Memory B cell (primary cell): ENCODE results near the gene VMAC.
"Not testable (repeated sequence)": the region's sequence is repeated elsewhere in the genome, so short reads cannot be mapped to it uniquely, and the experiment has no call there.

Experiments used
- ATAC-seq: fragments of 150-1000 bp; cut with Tn5 transposase; 2 replicates; pipeline ENCODE4 v1.10.0; 2021; ENCODE audit warnings: low read depth, mild to moderate bottlenecking, moderate library complexity
- DNase-seq, 2 donors: peaks; one replicate each; pipeline ENCODE4 v3.0.0; 2022; ENCODE audit warnings: low spot score in 2 of 2
- H3K27ac Mint-ChIP-seq: one replicate; pipeline ENCODE4 v1.8.0; 2022; ENCODE audit warnings: mild to moderate bottlenecking, moderate library complexity, mixed read lengths
- H3K27me3 Mint-ChIP-seq: one replicate; pipeline ENCODE4 v1.8.0; 2022; ENCODE audit warnings: mixed read lengths
- H3K36me3 Mint-ChIP-seq: one replicate; pipeline ENCODE4 v1.8.0; 2022; ENCODE audit warnings: mild to moderate bottlenecking, mixed read lengths
- H3K4me1 Mint-ChIP-seq: one replicate; pipeline ENCODE4 v1.8.0; 2022; ENCODE audit warnings: mixed read lengths
- H3K4me3 Mint-ChIP-seq: one replicate; pipeline ENCODE4 v1.8.0; 2022; ENCODE audit warnings: mild to moderate bottlenecking, moderate library complexity, mixed read lengths
- H3K9me3 Mint-ChIP-seq: one replicate; pipeline ENCODE4 v1.8.0; 2022; ENCODE audit warnings: mixed read lengths

Gene VMAC, protein sequence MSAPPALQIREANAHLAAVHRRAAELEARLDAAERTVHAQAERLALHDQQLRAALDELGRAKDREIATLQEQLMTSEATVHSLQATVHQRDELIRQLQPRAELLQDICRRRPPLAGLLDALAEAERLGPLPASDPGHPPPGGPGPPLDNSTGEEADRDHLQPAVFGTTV

DNA sequence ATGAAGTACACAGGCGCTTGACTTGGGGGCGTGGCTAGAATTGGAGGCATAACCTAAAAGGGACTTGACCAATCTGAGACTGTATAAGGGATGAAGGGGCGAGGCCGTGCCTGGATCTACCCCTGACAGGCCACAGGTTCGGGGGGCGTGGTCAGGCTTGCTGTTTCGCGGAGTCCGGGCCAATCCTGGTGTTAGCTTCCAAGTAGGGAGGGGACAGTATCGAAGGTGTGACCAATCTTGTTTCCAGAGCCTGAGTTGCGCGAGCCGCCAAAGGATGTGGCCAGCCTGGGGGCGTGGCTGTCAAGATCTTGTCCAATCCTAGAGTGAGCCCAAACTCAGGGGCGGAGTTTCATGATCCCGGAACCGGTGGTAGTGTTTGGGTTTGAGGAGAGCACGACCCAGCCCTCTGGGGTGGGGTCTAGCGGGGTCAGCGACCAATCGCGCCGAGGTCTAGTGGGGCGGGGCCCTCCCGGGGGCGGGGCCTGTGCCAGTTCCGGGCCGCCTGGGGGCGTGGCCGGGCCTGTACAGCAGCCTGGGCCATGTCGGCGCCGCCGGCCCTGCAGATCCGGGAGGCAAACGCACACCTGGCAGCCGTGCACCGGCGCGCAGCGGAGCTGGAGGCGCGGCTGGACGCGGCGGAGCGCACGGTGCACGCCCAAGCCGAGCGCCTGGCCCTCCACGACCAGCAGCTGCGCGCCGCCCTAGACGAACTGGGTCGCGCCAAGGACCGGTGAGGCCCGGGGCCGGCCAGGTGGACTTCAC is at the start of gene VMAC:
Gene VMAC, plus strand, starts transcription at position 521 of the 762 bp plus-strand sequence. Its CDS starts 19 bp downstream, at position 540.
- ATAC-seq, result peak; percentile 71
- peak; percentile 98 to 100 for DNase-seq
- Mint-ChIP-seq H3K4me3 (peak within 1 kb of the TSS; percentile 97), H3K9me3 (no peaks in the 10 kb centered on the region), H3K27ac (peak within 1 kb of the TSS; percentile 97), H3K4me1 (peaks cover 25% of the 10 kb centered on the region), H3K36me3 (peaks cover 10% of the 10 kb centered on the region), H3K27me3 (no peaks in the 10 kb centered on the region)

DNA sequence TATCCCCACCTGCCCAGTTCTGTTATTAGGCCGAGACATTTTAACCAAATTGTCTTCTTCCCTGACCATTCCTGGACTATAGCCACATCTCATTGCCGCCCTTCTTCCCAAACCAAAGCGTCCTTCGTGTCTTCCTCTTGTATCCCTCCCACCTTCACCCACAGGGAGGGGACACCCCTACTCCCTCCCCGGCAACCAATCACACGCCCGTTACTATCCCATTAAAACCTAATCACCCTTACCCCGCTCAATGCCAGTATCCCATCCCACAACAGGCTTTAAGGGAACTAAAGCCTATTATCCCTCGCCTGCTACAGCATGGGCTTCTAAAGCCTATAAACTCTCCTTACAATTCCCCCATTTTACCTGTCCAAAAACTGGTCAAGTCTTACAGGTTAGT is 49.5 kb upstream of the VMAC start:
- not testable (repeated sequence) for H3K27me3 Mint-ChIP-seq, H3K27ac Mint-ChIP-seq, ATAC-seq, DNase-seq, H3K9me3 Mint-ChIP-seq, H3K4me1 Mint-ChIP-seq, H3K36me3 Mint-ChIP-seq, H3K4me3 Mint-ChIP-seq

DNA sequence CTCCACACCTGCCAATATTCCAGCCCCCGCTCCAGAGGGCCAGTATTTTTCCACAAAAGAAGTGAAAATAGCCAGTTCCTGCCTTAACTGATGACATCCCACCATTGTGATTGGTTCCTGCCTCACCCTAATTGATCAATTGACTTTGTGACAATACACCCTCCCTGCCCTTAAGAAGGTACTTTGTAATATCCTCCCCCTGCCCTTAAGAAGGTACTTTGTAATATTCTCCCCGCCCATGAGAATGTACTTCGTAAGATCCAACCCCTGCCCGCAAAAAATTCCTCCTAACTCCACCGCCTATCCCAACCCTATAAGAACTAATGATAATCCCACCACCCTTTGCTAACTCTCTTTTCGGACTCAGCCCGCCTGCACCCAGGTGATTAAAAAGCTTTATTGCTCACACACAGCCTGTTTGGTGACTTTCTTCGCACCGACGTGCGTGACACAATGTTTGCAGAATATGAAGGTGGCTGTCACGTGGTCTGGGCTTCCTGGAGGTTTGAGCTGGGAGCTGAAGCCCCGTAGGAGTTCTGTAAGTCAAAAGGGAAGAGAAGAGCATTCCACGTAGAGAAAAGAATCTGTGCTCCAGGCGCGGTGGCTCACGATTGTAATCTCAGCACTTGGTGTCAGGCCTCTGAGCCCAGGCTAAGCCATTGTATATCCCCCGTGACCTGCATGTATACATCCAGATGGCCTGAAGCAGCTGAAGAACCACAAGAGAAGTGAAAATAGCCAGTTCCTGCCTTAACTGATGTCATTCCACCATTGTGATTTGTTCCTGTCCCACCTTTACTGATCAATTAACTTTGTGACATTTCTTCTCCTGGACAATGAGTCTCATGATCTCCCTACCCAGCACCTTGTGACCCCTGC is 47.2 kb upstream of the VMAC start:
- Mint-ChIP-seq H3K36me3 (no peaks in the 10 kb centered on the region), H3K4me1 (no peaks in the 10 kb centered on the region), H3K4me3 (no peak overlapping the region), H3K27me3 (peaks cover 5% of the 10 kb centered on the region), H3K9me3 (peaks cover 5% of the 10 kb centered on the region), H3K27ac (no peak overlapping the region)
- no peak for ATAC-seq
- DNase-seq, result no peak

DNA sequence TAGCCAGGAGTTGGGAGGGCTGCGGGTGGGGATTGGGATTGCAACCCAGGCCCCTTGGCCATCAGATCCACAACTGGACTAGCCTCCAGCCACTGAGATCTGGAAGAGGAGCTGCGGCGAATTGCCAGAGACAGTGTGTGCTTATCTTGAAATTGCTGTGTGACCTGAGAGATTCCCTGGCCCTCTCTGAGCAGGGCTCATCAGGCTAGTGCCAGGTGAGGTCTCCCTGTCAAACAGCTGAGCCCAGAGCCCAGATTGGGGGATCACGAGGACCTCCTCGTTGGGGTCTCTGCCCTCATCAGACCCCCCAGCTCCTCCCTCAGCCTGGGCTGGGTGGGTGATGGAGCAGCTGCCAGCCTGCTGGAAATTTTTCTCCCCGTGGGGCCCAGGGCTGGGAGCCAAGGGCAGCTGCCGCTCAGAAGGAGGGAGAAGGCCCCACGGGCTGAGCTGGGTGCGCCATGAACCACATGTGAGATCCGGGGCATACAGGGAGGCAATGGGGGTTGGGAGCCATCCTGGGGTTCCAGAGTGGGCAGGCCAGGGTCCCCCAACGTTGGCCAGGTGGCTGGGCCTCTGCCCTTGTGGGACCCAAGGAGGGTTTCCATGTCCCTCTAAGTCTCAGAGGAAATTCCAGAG is 41.5 kb upstream of the VMAC start:
- Mint-ChIP-seq H3K36me3 (no peaks in the 10 kb centered on the region), H3K9me3 (no peaks in the 10 kb centered on the region)

DNA sequence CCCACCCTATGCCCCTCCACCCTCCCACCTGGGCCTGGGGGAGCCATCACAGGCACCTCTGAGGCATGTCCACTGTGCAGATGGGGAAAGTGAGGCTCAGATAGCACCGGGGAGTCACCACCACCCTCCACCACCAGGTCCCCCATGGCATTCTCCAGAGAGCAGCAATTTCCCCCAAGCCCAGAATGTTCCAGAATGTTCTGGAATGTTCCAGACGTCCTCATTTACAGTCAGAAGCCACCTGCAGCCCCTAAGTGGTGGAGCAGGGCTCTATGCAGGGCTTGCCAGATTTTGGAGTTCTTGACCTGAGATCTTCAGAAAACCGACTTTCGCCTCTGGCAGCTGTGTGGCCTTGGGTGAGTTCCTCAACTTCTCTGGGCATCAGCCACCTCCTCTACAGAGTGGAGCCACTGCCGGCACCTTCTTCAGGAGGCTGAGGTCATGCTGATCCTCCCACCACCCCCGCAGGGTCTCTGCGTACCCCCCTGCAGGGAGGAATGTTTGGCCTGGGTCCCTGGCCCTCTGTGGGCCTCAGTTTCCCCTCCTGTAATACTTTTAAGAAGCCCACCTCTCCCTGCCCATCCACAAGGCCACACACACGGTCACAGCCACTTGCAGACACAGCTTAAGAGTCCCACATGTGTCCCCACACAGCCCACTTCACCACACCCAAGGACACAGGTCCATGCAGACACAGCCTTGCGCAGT is 40.5 kb upstream of the VMAC start:
- no peaks in the 10 kb centered on the region for H3K36me3 Mint-ChIP-seq
- no peaks in the 10 kb centered on the region for H3K9me3 Mint-ChIP-seq
- ATAC-seq (no peak), DNase-seq (no peak)
- H3K27me3 Mint-ChIP-seq, result peaks cover 17% of the 10 kb centered on the region
- H3K4me1 Mint-ChIP-seq, result no peaks in the 10 kb centered on the region
- no peak overlapping the region for H3K4me3 Mint-ChIP-seq
- no peak overlapping the region for H3K27ac Mint-ChIP-seq

More for the DNA sequence above, 41.5 kb upstream of the VMAC start:
- ATAC-seq (no peak), DNase-seq (no peak)
- no peaks in the 10 kb centered on the region for H3K4me1 Mint-ChIP-seq
- no peak overlapping the region for H3K27ac Mint-ChIP-seq
- no peak overlapping the region for H3K4me3 Mint-ChIP-seq
- H3K27me3 Mint-ChIP-seq, result peaks cover 15% of the 10 kb centered on the region

DNA sequence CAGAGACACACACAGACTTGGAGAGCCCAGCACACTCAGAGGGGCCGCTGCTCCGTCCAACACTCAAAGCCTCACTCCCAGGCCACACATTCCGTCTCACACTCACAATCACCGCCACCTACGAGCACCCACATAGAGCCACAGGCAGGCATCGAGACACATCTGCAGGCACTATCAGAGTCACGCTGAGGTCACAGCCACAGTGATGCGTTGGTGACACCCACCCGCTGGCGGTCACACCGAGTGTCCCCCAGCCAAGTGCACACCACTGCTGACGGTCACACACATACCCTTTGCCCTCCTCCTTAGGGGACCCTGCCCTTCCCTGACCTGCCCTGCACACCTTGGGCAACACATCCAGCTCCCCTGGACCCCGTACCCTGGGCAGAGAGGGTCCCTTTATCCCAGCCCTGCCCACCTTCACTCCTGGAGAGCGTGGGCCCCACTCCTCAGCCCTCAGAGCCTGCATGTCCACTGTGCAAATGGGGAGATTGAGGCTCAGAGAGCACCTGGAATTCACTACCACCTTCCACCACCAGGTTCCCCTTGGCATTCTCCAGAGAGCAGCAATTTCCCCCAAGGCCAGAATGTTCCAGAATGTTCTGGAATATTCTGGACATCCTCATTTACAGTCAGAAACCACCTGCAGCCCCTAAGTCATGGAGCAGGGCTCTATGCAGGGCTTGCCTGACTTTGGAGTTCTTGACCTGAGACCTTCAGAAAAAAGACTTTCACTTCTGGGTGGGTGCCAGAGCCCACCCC is 39.8 kb upstream of the VMAC start:
- Mint-ChIP-seq H3K36me3 (no peaks in the 10 kb centered on the region), H3K27me3 (peaks cover 17% of the 10 kb centered on the region), H3K4me3 (no peak overlapping the region), H3K27ac (no peak overlapping the region), H3K9me3 (no peaks in the 10 kb centered on the region), H3K4me1 (no peaks in the 10 kb centered on the region)
- DNase-seq, result no peak
- ATAC-seq, result no peak

DNA sequence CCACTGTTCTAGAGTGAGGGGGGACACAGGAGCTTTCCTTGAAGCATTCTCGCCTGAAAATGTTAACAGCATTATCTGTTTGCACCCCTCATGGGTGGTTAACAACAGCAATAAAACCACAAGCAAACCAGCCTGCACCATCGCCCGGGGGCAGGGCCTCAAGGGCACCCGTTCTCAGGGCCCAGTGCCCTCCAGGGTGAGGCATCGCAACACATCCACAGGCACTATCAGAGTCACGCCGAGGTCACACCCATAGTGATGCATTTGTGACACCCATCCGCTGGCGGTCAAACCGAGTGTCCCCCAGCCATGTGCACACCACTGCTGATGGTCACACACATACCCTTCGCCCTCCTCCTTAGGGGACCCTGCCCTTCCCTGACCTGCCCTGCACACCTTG is 38.9 kb upstream of the VMAC start:
- H3K4me3 Mint-ChIP-seq, result no peak overlapping the region
- no peak for ATAC-seq
- no peaks in the 10 kb centered on the region for H3K36me3 Mint-ChIP-seq
- no peaks in the 10 kb centered on the region for H3K9me3 Mint-ChIP-seq
- no peak for DNase-seq
- peaks cover 18% of the 10 kb centered on the region for H3K27me3 Mint-ChIP-seq
- H3K27ac Mint-ChIP-seq, result no peak overlapping the region
- H3K4me1 Mint-ChIP-seq, result no peaks in the 10 kb centered on the region

DNA sequence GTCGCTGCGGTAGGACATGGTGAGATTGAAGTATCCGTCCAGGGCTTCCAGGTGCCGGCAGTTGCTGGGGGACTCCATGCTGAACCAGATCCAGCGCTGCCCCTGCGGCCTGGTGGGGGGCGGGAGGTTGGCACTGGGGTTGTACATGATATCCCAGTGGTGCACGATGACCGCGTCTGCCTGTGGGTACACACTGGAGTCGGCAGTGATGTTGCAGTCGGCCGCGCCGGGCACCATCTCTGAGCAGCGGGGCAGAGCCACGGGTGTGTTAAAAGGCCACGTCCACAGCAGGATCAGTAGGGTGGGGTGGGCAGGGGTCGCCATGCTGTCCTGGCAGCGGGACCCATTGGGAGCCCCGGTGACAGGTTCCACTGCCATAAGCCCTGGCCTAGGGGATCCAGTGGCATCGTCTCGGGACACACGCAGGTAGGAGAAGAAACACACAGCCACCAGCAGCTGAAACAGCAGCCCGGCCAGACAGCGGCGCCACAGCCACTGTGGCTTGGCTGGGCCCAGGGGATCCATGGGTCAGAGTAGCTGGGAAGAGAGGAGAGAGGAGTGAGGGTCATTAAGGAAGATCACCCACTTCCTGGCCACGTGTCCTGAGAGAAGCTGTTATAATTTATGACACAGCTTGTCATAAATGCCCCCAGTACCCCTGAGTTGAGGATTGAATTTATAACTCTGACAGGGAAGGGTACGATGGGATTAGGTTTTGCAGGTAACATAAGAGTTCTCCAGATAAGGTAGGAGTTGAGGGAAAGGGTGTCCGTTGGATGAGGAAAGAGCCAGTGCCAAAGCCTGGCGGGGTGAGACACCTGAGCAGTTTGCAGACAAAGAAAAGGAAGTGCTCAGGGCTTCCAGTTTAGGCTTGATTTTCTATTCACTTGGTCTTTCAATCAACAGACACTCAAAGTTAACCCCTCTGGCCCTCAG is 37.2 kb upstream of the VMAC start:
- Mint-ChIP-seq H3K27me3 (peaks cover 18% of the 10 kb centered on the region), H3K27ac (no peak overlapping the region), H3K36me3 (no peaks in the 10 kb centered on the region), H3K4me3 (no peak overlapping the region), H3K9me3 (no peaks in the 10 kb centered on the region), H3K4me1 (no peaks in the 10 kb centered on the region)
- ATAC-seq (no peak), DNase-seq (no peak)

DNA sequence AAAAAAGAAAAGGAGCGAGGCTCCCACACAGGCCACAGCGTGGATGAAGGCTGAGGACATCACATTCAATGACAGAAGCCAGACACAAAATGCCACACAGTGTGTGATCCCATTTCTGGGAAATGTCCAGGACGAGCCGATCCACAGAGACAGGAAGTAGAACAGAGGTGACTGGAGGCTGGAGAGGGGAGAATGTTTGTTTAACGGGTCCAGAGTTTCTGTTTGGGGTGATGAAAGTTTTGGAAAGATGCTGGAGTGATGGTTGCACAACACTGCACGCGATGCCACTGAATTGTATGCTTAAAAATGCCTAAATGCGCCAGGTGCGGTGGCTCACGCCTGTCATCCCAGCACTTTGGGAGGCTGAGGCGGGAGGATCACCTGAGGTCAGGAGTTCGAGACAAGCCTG is 33.7 kb upstream of the VMAC start:
- Mint-ChIP-seq H3K4me1 (no peaks in the 10 kb centered on the region), H3K27me3 (peaks cover 11% of the 10 kb centered on the region), H3K36me3 (no peaks in the 10 kb centered on the region), H3K27ac (no peak overlapping the region), H3K9me3 (no peaks in the 10 kb centered on the region), H3K4me3 (no peak overlapping the region)
- DNase-seq, result no peak
- no peak for ATAC-seq

DNA sequence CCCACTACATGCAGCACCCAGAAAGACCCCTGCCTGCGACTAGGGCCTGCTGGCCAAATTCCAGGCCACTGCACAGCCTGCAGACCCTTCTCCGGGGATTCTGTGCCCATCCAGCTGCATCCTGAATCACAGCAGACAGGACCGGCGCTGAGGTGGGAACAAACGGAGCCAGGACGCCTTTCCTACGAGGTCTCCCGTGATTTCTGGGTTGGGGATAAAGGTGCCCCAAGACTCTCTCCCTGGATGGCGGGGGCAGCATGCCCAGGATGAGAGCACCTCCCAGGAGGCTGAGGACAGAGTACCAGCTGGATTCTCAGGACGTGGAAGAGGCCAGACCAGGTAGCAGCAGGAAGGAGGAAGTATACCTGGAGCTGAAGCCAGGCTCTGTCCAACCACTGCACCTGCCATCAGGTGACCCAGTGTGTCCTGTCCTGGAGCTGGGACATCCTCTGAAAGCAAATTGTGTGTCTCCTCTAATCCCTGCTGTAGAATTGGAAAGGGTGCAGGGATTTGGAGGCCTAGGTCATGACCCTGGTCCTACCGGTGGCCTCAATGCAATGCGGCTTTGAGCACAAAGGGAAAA is 31.0 kb upstream of the VMAC start:
- DNase-seq (no peak), ATAC-seq (no peak)
- no peaks in the 10 kb centered on the region for H3K9me3 Mint-ChIP-seq
- H3K27me3 Mint-ChIP-seq, result peaks cover 15% of the 10 kb centered on the region
- no peaks in the 10 kb centered on the region for H3K4me1 Mint-ChIP-seq
- H3K4me3 Mint-ChIP-seq, result no peak overlapping the region
- no peaks in the 10 kb centered on the region for H3K36me3 Mint-ChIP-seq
- H3K27ac Mint-ChIP-seq, result no peak overlapping the region

DNA sequence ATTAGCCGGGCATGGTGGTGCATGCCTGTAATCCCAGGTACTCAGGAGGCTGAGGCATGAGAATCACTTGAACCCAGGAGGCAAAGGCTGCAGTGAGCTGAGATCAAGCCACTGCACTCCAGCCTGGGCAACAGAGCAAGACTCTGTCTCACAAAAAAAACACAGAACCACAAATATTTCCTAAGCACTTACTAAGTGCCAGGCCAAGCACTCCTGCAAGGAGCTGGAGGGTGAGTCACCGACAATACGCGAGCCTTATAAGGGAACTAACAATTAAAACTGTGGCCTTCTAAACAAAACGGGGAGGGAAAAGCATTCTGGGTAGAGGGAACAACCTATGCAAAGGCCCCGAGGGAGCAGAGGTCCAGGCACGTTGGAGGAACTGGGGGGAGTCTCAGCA is 30.2 kb upstream of the VMAC start:
- H3K36me3 Mint-ChIP-seq, H3K4me3 Mint-ChIP-seq, H3K9me3 Mint-ChIP-seq, ATAC-seq, DNase-seq, H3K4me1 Mint-ChIP-seq: not testable (repeated sequence)
- Mint-ChIP-seq H3K27ac (peak overlapping the region; percentile 76), H3K27me3 (peaks cover 15% of the 10 kb centered on the region)

DNA sequence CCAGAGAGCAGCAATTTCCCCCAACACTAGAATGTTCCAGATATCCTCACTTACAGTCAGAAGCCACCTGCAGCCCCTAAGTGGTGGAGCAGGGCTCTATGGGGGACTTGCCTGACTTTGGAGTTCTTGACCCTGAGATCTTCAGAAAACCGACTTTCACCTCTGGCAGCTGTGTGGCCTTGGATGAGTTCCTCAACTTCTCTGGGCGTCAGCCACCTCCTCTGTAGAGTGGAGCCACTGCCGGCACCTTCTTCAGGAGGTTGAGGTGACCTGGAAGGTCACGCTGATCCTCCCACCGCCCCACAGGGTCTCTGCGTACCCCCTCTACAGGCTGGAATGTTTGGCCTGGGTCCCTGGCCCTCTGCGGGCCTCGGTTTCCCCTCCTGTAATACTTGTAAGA is 27.2 kb upstream of the VMAC start:
- Mint-ChIP-seq H3K4me3 (no peak overlapping the region), H3K36me3 (no peaks in the 10 kb centered on the region), H3K27me3 (peaks cover 14% of the 10 kb centered on the region), H3K27ac (no peak overlapping the region), H3K9me3 (no peaks in the 10 kb centered on the region), H3K4me1 (no peaks in the 10 kb centered on the region)
- DNase-seq (no peak), ATAC-seq (no peak)
